Naive thymus-derived CD8-positive, alpha-beta T cell (primary cell): Measurements from ENCODE around the gene RAP2A. TPM values are rescaled to one million over a fixed set of nuclear protein-coding genes. Genes with fewer than 3 reads are reported as not detected.

Experiments
- ATAC-seq, 2 donors: fragments of 150-1000 bp; cut with Tn5 transposase in 1 of 2; sonication (Bioruptor Pico), chemical (Tn5 transposase) in 1 of 2; 1 replicate in 1 of 2; 2 replicates in 1 of 2; pipeline ENCODE4 v1.10.0; 2021; ENCODE audit warnings: mild to moderate bottlenecking in 2 of 2, moderate library complexity in 2 of 2
- POLR2A ChIA-PET: fragments of 350-600 bp; sonication (Branson Sonifier 250); formaldehyde crosslinking; loops from one replicate; lab custom pipeline; 2021; ENCODE audit warnings: antibody characterized with exemption; lab: Charles Lee
- DNase-seq, 10 donors: peaks; one replicate each; pipeline versions ENCODE4 v3.0.0 to v3.0.0-alpha.2; 2020 to 2022
- H3K27ac Mint-ChIP-seq, 10 donors: one replicate each; pipeline ENCODE4 v1.8.0; 2020 to 2022; ENCODE audit warnings: mild to moderate bottlenecking in 10 of 10, mixed read lengths in 10 of 10, moderate library complexity in 4 of 10, inconsistent platforms in 1 of 10
- H3K27me3 Mint-ChIP-seq, 5 donors: one replicate each; pipeline ENCODE4 v1.8.0; 2021 to 2022; ENCODE audit warnings: mixed read lengths in 5 of 5
- H3K36me3 Mint-ChIP-seq, 3 donors: one replicate each; pipeline ENCODE4 v1.8.0; 2020 to 2022; ENCODE audit warnings: mixed read lengths in 3 of 3, mild to moderate bottlenecking in 2 of 3, inconsistent platforms in 1 of 3
- H3K4me1 Mint-ChIP-seq, 4 donors: one replicate each; pipeline ENCODE4 v1.8.0; 2021 to 2022; ENCODE audit warnings: mixed read lengths in 4 of 4
- H3K4me3 Mint-ChIP-seq, 10 donors: one replicate each; pipeline ENCODE4 v1.8.0; 2020 to 2022; ENCODE audit warnings: mild to moderate bottlenecking in 10 of 10, mixed read lengths in 10 of 10, moderate library complexity in 6 of 10, inconsistent platforms in 1 of 10
- H3K9me3 Mint-ChIP-seq, 9 donors: one replicate each; pipeline ENCODE4 v1.8.0; 2020 to 2022; ENCODE audit warnings: mixed read lengths in 9 of 9, mild to moderate bottlenecking in 3 of 9, inconsistent platforms in 1 of 9, moderate library complexity in 1 of 9
- polyA plus RNA-seq, 3 donors: library from polyadenylated mRNA; unstranded; fragments of 300-500 nt; fragmentation: Illumina TruSeq; gene quantifications; one replicate each; pipeline ENCODE4 v1.2.3, GENCODE V29; 2021
- total RNA-seq, 8 experiments: library from RNA in 2 of 8; stranded (reverse) in 2 of 8; gene quantifications; one replicate each; pipeline ENCODE4 v1.2.3 and lab custom pipeline; 2021 to 2026

The RAP2A gene
- total and polyA plus RNA-seq, 5 experiments from 2014 or later: 1.8 to 19.2 (median 3.5) TPM

DNA sequence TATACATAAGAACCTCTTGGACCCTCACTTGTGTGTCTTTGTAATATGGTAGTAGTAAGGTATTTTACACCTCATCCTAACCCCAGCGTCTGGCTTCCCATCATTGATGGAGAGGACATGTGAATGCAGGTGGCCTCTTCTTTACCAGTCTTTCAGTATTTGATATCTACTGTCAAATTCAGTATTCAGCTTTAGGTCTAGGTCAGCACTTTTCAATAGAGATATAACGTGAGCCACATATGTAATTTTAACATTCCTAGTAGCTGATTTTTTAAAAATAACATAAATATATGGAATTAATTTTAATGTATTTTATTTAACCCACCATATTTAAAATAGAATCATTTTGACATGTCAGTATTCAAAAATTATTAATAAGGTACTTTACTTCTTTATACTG lies 2.9 kb downstream of the RAP2A start:
- no peak overlapping the region for H3K27ac Mint-ChIP-seq
- H3K4me3 Mint-ChIP-seq: peak overlapping the region in 6 of 10 donors; percentile 7 to 94 (median 52)
- H3K27me3 Mint-ChIP-seq: no peaks in the 10 kb centered on the region
- no peaks in the 10 kb centered on the region for H3K36me3 Mint-ChIP-seq
- no peaks in the 10 kb centered on the region for H3K9me3 Mint-ChIP-seq
- DNase-seq (no peak), ATAC-seq (no peak)
- H3K4me1 Mint-ChIP-seq: peaks cover 11 to 36% (median 28%) of the 10 kb centered on the region in 4 donors
- POLR2A ChIA-PET: no interaction called here

DNA sequence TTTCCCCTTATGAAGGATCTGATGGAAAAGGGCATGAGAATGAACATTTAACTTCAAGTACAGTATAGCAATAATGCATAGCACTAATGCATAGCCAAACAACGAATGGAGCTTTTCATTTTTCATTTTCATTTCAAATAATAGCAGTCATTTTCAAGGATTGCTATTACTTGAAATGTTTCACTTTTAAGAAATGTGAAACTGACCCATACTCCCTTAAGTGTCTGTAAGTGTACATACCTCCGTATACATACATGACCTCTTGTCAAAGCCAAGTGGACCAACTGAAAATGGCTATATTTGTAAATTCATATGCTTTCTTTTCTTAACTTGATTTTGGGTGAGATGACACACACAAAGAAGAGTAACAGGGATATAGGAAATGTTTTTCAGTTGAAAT lies 3.8 kb downstream of the RAP2A start:
- Mint-ChIP-seq H3K4me1 (peaks cover 8 to 28% (median 20%) of the 10 kb centered on the region in 4 donors), H3K27me3 (no peaks in the 10 kb centered on the region), H3K9me3 (no peaks in the 10 kb centered on the region), H3K27ac (no peak overlapping the region), H3K4me3 (no peak overlapping the region), H3K36me3 (peaks cover 0 to 2% (median 0%) of the 10 kb centered on the region in 3 donors)
- no peak for DNase-seq
- no peak for ATAC-seq
- POLR2A ChIA-PET: no interaction called here

DNA sequence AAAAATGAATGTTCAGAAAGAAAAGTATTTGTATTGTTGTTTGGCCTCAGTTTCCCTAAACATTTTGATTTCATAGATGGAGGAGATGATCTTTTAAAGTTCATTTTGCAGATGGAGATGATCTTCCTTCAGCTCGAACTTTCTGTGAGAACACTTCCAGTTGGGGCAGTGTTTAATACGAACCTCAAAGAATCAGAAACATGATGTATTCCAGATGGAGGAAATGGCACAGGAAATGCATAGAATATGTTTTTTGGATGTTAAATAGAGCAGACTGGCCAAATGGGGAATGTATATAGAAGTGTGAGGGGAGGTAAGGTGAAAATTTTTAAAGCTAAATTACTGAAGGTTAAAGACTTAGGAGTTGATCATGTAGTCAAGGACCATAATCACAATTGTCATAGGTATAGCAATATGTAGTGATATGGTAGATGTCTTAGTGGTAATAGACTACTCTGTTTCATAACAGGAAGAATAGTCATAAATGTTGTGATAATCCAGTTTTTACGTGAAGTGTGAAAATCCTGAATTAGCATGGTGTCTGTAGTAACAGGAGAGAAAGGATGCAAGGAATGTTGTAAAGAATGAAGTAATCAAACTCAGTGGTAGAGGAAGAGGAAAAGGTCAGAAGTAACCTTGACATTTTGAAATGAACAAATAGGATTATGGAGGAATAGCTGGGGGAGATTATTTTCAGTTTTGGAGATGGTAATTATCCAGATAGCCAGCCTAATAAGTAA lies 5.1 kb downstream of the RAP2A start:
- peaks cover 0 to 2% (median 0%) of the 10 kb centered on the region in 3 donors for H3K36me3 Mint-ChIP-seq
- H3K4me1 Mint-ChIP-seq: peaks cover 8 to 25% (median 19%) of the 10 kb centered on the region in 4 donors
- POLR2A ChIA-PET: no interaction called here
- no peaks in the 10 kb centered on the region for H3K9me3 Mint-ChIP-seq
- no peaks in the 10 kb centered on the region for H3K27me3 Mint-ChIP-seq
- ATAC-seq (no peak), DNase-seq (no peak)
- H3K4me3 Mint-ChIP-seq: no peak overlapping the region
- no peak overlapping the region for H3K27ac Mint-ChIP-seq

DNA sequence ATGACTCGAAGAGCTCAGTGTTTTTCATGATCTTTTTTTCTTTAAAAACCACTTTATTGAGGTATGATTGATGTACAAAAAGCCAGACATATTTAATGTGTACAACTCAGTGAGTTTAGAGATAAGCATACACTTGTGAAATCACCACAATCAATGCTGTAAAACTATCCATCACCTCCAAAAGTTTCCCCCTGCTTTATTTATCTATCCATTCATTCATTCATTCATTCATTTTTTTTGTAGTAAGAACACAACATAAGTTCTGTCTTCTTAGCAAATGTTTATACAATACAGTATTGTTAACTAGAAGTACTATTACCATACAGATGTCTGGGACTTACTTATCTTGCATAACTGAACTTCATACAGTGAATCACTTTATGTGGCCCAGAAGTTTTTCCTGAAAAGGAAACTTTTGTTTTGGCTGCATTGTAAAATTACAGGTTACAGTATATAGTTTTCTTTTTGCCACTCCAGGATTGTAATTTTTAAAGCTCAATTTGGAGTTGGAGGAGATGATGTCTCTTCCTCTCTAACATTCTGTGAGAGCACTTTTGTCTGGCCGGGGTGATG lies 6.7 kb downstream of the RAP2A start:
- Mint-ChIP-seq H3K27ac (no peak overlapping the region), H3K36me3 (peaks cover 0 to 2% (median 0%) of the 10 kb centered on the region in 3 donors), H3K4me1 (peaks cover 6 to 18% (median 14%) of the 10 kb centered on the region in 4 donors), H3K27me3 (no peaks in the 10 kb centered on the region), H3K4me3 (no peak overlapping the region), H3K9me3 (no peaks in the 10 kb centered on the region)
- DNase-seq: no peak
- POLR2A ChIA-PET: no interaction called here
- no peak for ATAC-seq

DNA sequence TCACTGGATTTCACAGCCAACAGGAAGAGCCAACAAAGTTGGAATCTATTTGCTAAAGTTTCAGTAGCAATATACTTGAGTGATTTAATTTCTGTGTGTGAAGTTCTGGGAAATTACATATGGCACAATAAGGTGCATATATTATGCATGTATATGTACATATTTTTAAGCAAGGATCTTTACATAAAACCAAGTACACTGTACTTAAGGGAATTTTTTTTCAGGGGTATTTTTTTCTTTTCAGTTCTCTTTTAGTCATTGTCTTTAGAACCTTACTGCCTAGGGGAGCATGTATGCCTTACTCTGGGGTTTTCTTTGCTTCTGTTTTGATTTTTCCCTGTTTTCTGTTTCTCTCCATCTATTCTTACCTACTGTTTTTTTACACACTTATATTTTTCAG lies 7.4 kb downstream of the RAP2A start:
- no peak overlapping the region for H3K4me3 Mint-ChIP-seq
- peaks cover 0 to 2% (median 1%) of the 10 kb centered on the region in 3 donors for H3K36me3 Mint-ChIP-seq
- ATAC-seq (no peak), DNase-seq (no peak)
- H3K27ac Mint-ChIP-seq: no peak overlapping the region
- H3K9me3 Mint-ChIP-seq: no peaks in the 10 kb centered on the region
- H3K4me1 Mint-ChIP-seq: peaks cover 3 to 18% (median 9%) of the 10 kb centered on the region in 4 donors
- H3K27me3 Mint-ChIP-seq: no peaks in the 10 kb centered on the region
- POLR2A ChIA-PET: no interaction called here

DNA sequence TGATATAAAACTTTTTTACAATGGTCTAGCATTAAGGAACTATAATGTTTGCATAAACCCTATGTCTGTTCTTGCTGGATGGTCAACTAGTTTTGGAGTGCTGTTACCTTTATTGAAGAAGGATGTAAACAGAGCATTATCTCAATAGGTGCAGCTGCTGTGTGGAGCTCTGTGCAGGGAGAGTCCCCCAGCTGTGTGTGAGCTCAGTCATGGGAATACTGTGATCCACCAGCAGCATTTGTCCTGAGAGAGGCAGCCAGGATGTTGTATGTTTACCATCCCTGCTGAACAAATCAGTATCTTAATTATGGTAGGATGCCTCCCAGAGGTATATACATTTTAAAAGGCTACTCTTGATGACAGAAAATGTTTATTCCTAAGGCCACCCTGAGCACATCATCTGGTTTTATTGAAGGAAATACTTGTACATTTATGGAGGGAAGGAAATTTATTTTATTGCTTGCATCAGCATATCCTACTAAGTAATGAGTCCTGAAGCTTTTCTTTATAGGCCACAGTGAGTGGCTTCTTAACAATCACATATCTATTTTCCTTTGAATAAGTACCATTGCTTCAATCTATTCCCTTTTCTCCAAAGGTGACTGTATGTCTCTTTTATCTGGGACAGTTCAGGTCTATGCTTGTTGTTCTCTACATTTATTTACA lies 11.7 kb downstream of the RAP2A start:
- Mint-ChIP-seq H3K9me3 (no peaks in the 10 kb centered on the region), H3K4me1 (peaks cover 4 to 28% (median 11%) of the 10 kb centered on the region in 4 donors), H3K27ac (no peak overlapping the region), H3K4me3 (no peak overlapping the region), H3K27me3 (no peaks in the 10 kb centered on the region), H3K36me3 (peaks cover 5 to 12% (median 7%) of the 10 kb centered on the region in 3 donors)
- no peak for DNase-seq
- ATAC-seq: no peak
- POLR2A ChIA-PET: no interaction called here

DNA sequence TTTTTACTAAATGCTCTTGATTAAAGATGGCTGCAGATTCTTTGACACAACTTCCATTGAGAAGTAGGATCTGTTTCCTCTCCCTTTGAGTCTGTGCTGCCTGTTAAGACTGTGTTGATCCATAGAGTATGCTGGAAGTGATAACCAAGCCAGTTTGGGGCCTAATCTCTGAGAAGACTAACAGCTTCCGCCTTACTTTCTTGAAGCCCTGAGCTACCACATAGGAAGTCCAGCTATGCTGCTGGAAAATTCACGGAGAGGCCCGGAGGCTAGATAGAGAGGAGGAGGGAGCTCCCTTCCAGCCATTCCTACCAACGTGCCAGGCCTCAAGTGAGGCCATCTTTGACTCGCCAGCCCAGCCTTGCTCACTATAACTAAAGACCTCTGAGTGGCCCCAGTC lies 12.5 kb downstream of the RAP2A start:
- POLR2A ChIA-PET: no interaction called here
- peaks cover 5 to 13% (median 9%) of the 10 kb centered on the region in 3 donors for H3K36me3 Mint-ChIP-seq
- DNase-seq (no peak), ATAC-seq (no peak)
- H3K4me1 Mint-ChIP-seq: peaks cover 4 to 28% (median 11%) of the 10 kb centered on the region in 4 donors
- H3K9me3 Mint-ChIP-seq: no peaks in the 10 kb centered on the region
- no peaks in the 10 kb centered on the region for H3K27me3 Mint-ChIP-seq
- H3K4me3 Mint-ChIP-seq: no peak overlapping the region
- peak overlapping the region in 1 of 10 donors; percentile 17 for H3K27ac Mint-ChIP-seq

DNA sequence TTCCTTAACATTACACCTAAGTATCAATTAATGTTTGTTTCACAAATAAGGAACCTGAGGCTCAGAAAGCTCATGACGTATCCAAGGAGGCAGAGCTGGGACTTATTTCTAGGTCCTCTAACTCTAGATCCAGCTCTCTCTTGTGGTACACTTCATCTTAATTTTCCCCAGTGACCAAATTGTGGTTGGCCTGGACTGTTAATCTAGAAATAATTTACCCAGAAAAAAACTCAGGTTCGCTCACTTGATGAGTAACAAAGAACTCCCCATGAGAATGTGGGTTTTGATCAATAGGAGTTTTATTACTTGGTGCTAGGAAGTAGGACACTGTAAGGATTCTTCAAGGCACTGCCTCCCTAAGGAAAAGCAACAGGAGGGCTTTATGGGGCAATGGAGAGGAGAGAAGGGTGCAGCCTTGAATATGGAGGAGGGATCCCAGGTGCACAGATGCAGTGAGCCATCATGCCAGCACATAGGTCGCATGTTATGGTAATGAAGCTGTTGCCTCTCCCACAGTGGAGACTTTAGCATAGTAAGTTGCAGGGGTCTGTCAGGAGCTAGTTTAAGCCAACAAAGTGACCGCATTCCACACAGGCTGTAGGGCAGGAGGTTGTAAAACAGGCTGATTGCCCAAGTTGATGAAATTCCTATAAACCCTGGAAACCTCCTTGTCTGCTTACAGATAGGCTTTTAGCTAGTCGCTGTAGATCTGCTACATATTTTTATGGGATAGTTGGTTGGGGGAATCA lies 14.7 kb downstream of the RAP2A start:
- Mint-ChIP-seq H3K4me3 (no peak overlapping the region), H3K9me3 (peaks cover under 1 to 8% (median 3%) of the 10 kb centered on the region in 9 donors), H3K27me3 (no peaks in the 10 kb centered on the region), H3K27ac (peak overlapping the region in 1 of 10 donors; percentile 10), H3K4me1 (peaks cover 4 to 28% (median 14%) of the 10 kb centered on the region in 4 donors), H3K36me3 (peaks cover 11 to 26% (median 15%) of the 10 kb centered on the region in 3 donors)
- DNase-seq: no peak
- POLR2A ChIA-PET: interaction anchor here (0.6 to 1.2 kb wide), 2 partner anchors 14 to 527 kb away, joined by 3 to 4 read pairs; no protein-coding TSS in a partner anchor
- no peak for ATAC-seq

DNA sequence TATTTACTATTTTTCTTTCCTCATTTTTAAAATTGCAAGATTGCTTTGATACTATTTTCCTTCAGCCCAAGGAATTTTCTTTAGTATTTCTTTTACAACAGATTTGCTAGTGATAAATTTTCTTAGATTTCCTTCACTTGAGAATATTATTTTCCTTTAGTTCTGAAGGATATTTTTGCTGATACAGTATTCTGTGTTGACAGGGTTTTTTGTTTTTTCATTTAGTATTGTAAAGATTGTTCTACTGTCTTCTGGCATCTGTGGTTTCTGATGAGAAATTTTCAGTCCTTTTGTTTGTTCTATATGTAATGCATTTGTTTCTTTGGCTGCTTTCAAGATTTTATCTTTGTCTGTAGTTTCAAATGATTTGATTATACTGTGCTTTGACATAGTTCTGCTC lies 20.7 kb downstream of the RAP2A start:
- peaks cover 2 to 28% (median 18%) of the 10 kb centered on the region in 9 donors for H3K9me3 Mint-ChIP-seq
- peaks cover 23 to 26% (median 23%) of the 10 kb centered on the region in 3 donors for H3K36me3 Mint-ChIP-seq
- H3K4me1 Mint-ChIP-seq: peaks cover 12 to 26% (median 22%) of the 10 kb centered on the region in 4 donors
- no peak for DNase-seq
- ATAC-seq: no peak
- H3K27me3 Mint-ChIP-seq: no peaks in the 10 kb centered on the region
- H3K27ac Mint-ChIP-seq: no peak overlapping the region
- H3K4me3 Mint-ChIP-seq: no peak overlapping the region
- POLR2A ChIA-PET: no interaction called here

DNA sequence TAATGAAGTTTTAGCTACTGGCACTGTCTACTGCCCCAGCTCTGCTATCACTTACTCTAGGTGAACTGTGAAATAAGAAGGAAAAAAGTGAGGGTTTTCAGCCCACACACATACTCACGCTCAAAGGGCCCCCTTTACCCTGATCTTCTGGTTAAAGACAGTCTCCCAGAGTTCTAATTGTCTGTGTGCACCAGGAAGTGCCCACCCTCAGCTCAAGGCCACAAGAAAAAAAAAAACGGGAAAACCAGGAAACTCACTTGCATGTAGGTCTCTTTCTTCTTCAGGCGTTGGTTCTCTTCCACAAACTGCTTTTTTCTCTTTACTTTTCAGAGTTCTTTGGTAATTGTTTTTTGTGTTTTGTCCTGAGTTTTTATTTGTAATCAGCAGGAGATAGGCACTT lies 22.1 kb downstream of the RAP2A start:
- Mint-ChIP-seq H3K4me1 (peaks cover 23 to 39% (median 35%) of the 10 kb centered on the region in 4 donors), H3K36me3 (peaks cover 23 to 26% (median 23%) of the 10 kb centered on the region in 3 donors), H3K9me3 (peaks cover 2 to 28% (median 18%) of the 10 kb centered on the region in 9 donors), H3K27ac (peak overlapping the region in 1 of 10 donors; percentile 32), H3K4me3 (peak overlapping the region in 2 of 10 donors; percentile 12 to 64), H3K27me3 (no peaks in the 10 kb centered on the region)
- no peak for ATAC-seq
- DNase-seq: no peak
- POLR2A ChIA-PET: no interaction called here

DNA sequence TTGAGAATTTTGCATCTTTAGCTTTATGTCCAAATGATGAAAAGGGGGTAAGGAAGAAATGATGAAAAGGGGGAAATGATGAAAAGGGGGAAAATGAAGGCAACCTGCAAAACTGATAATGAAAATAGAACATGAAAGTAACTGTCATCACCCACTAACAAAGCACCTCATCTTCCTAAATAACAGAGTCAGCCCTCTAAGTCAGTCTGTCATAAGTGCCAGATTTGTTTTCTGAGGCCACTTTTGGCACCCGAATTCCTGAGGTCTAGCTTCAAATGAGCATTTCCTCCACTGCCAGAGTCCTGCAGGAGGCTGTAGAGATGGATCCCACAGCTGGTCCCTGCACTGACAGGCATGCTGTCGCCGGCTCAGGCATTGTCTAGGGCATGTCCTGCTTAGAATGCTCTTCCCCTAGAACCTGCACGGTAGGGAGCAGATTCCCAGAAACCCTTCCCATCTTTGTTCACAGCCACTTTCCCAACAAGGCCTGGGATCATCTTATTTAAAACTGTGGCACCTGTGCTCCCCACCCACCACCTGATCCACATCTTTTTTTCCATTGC lies 25.3 kb downstream of the RAP2A start:
- peak overlapping the region in 6 of 10 donors; percentile 1 to 77 (median 38) for H3K27ac Mint-ChIP-seq
- POLR2A ChIA-PET: interaction anchor here (0.6 to 2.0 kb wide), 2 partner anchors 26 to 1757 kb away, joined by 3 to 11 read pairs; partner anchors contain the start of gene RAP2A

More for the DNA sequence above, 25.3 kb downstream of the RAP2A start:
- Mint-ChIP-seq H3K9me3 (peaks cover 0 to 17% (median 10%) of the 10 kb centered on the region in 9 donors), H3K4me3 (no peak overlapping the region), H3K27me3 (no peaks in the 10 kb centered on the region), H3K36me3 (peaks cover 10 to 13% (median 13%) of the 10 kb centered on the region in 3 donors), H3K4me1 (peaks cover 20 to 48% (median 43%) of the 10 kb centered on the region in 4 donors)
- no peak for DNase-seq
- ATAC-seq: no peak
